Cardiac muscle cell (in vitro differentiated cells and primary cell): ENCODE data around the gene TMEM50B. TPM values are rescaled to one million over a fixed set of nuclear protein-coding genes. Genes with fewer than 3 reads are reported as not detected.
A peak's percentile ranks its signal among the peaks of the same experiment; 100 is the strongest.
"Not testable (repeated sequence)": the region's sequence is repeated elsewhere in the genome, so short reads cannot be mapped to it uniquely, and the experiment has no call there.

Source experiments
- DNase-seq, 2 donors: peaks; one replicate each; pipeline versions ENCODE4 v3.0.0 to v3.0.0-alpha.2; 2010 to 2017; ENCODE audit warnings: low read depth in 1 of 2, low spot score in 1 of 2
- H3K27ac ChIP-seq: fragments of 200-600 bp; sonication (generic); 2 replicates; pipeline ENCODE4 v1.5.1; 2016
- H3K27me3 ChIP-seq: fragments of 200-600 bp; sonication (generic); 2 replicates; pipeline ENCODE4 v1.6.0; 2016; ENCODE audit warnings: control low read depth
- H3K36me3 ChIP-seq: fragments of 200-600 bp; sonication (generic); 2 replicates; pipeline ENCODE4 v1.5.1; 2016; ENCODE audit warnings: control low read depth
- H3K4me1 ChIP-seq: fragments of 200-600 bp; sonication (generic); 2 replicates; pipeline ENCODE4 v1.8.1; 2017; ENCODE audit warnings: low read depth, mild to moderate bottlenecking, mixed run types
- H3K4me3 ChIP-seq: fragments of 200-600 bp; sonication (generic); 2 replicates; pipeline ENCODE4 v1.5.1; 2016; ENCODE audit warnings: mild to moderate bottlenecking
- H3K9me3 ChIP-seq: fragments of 200-600 bp; sonication (generic); 2 replicates; pipeline ENCODE4 v1.5.1; 2017; ENCODE audit warnings: low read depth, mild to moderate bottlenecking, control low read depth
- CTCF ChIP-seq: IDR thresholded peaks from 2 replicates; pipeline ENCODE4 v1.5.1; 2012; ENCODE audit warnings: low read depth, mild to moderate bottlenecking, low read length
- polyA plus RNA-seq: library from polyadenylated mRNA; unstranded; fragments of >200 nt; fragmentation: Nextera tagmentation; extraction: Ambion mirVana; gene quantifications from 2 replicates; pipeline ENCODE4 v1.2.1, GENCODE V29; 2016
- total RNA-seq: library from RNA; depleted of rRNA; stranded (reverse); fragments of >200 nt; gene quantifications from 2 replicates; pipeline ENCODE4 v1.2.3, GENCODE V29; 2016

The TMEM50B gene
- total and polyA plus RNA-seq, 2 experiments from 2014 or later = 50.2 to 138 TPM

DNA sequence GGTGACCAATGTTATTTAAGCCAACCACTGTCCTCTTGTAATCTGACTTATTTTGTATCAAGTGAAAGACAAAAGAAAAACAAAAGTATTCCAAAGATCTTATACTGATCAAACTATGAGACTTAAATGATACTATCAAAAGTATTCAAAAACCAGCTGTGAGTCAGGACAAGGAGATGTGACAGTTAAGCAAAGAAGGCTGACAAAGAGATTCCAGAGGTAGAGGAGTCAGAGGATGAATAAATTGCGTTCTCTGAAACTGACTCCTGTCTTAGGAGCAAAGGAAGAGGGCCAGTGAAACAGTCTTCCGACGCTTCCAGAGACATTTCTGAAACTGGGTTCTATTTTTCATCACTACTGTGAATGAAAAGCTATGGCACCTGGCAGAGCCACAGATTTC lies 20.9 kb downstream of the TMEM50B start:
- H3K27me3 ChIP-seq = no peaks in the 10 kb centered on the region

GRCh38 chr21:33455686-33456446 lies 23.9 kb downstream of the TMEM50B start:
- no peak for TF ChIP-seq CTCF
- Histone ChIP-seq H3K27ac (no peak overlapping the region), H3K36me3 (peaks cover 25% of the 10 kb centered on the region), H3K4me1 (no peaks in the 10 kb centered on the region), H3K27me3 (no peaks in the 10 kb centered on the region), H3K4me3 (no peak overlapping the region), H3K9me3 (no peaks in the 10 kb centered on the region)
- DNase-seq = no peak

More for the DNA sequence above, 20.9 kb downstream of the TMEM50B start:
- no peak for DNase-seq
- no peaks in the 10 kb centered on the region for H3K4me1 ChIP-seq
- peaks cover 36% of the 10 kb centered on the region for H3K36me3 ChIP-seq
- H3K27ac ChIP-seq = no peak overlapping the region
- H3K9me3 ChIP-seq = no peaks in the 10 kb centered on the region
- TF ChIP-seq CTCF = no peak
- no peak overlapping the region for H3K4me3 ChIP-seq

DNA sequence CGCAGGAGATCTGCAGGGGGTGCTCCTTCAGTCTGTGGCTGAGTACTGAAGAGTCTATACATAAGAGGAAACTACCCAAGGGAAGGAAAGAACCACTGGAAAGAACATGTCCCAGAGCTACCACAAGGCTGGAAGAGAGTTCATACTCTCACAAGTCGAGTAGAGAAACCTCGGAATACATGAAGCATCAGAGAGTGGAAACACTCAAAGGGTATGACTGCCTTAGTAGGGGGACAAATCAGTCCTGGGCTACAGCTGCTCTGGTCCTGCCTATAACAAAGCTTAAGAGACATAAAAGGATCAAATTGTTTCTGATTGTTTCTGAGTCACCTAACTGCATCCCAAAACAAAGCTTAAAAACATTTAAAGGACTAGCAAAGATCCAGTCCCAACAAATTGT lies 27.4 kb downstream of the TMEM50B start:
- no peaks in the 10 kb centered on the region for H3K27me3 ChIP-seq
- no peaks in the 10 kb centered on the region for H3K4me1 ChIP-seq
- H3K9me3 ChIP-seq = no peaks in the 10 kb centered on the region
- no peak for DNase-seq
- H3K4me3 ChIP-seq = no peak overlapping the region
- H3K27ac ChIP-seq = peak overlapping the region; percentile 0
- peaks cover 28% of the 10 kb centered on the region for H3K36me3 ChIP-seq
- TF ChIP-seq CTCF = no peak

DNA sequence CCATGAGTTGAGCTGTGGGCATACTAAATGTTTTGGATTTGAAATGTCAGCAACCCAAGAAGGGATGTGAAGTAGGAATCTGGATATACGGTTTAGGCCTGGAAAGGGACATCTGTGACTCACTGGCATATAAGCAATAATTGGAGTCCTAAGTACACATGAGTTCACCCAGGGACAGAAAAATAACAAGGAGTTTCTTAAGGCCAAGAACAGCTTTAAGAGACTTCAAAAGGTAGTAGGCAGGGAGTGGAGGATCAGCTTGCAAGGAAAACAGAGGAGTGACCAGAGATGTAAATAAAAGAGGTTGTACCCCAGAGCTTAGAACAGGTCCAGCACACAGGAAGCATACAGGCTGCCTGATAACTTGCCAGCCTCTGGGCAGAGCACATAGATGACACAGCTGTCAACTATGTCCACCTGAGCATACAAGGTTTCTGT lies 28.1 kb downstream of the TMEM50B start:
- TF ChIP-seq CTCF = no peak
- H3K27me3 ChIP-seq = no peaks in the 10 kb centered on the region
- H3K36me3 ChIP-seq = peaks cover 24% of the 10 kb centered on the region
- no peaks in the 10 kb centered on the region for H3K9me3 ChIP-seq
- no peaks in the 10 kb centered on the region for H3K4me1 ChIP-seq
- H3K27ac ChIP-seq = no peak overlapping the region
- no peak overlapping the region for H3K4me3 ChIP-seq
- no peak for DNase-seq

GRCh38 chr21:33449616-33450015 lies 30.2 kb downstream of the TMEM50B start:
- H3K27ac ChIP-seq = no peak overlapping the region
- DNase-seq = peak in 1 of 2 donors; percentile 19
- TF ChIP-seq CTCF = no peak
- H3K27me3 ChIP-seq = no peaks in the 10 kb centered on the region
- no peaks in the 10 kb centered on the region for H3K4me1 ChIP-seq
- H3K36me3 ChIP-seq = peaks cover 14% of the 10 kb centered on the region
- no peaks in the 10 kb centered on the region for H3K9me3 ChIP-seq
- H3K4me3 ChIP-seq = no peak overlapping the region

DNA sequence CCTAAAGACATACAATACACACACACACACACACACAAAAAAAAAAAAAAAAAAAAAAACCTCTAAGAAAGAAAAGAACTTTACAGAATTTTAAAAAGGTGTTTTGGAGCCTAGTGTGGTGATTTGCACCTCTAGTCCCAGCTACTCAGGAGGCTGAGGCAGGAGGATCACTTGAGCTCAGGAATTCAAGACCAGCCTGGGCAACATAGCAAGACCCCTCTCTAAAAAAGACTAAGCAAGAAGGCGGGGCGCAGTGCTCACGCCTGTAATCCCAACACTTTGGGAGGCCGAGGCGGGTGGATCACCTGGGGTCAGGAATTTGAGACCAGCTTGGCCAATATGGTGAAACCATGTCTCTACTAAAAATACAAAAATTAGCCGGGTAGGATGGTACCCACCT lies 33.2 kb downstream of the TMEM50B start:
- H3K4me3 ChIP-seq, H3K27me3 ChIP-seq, H3K9me3 ChIP-seq, DNase-seq, H3K36me3 ChIP-seq, H3K27ac ChIP-seq, H3K4me1 ChIP-seq: not testable (repeated sequence)
